Measurements from ENCODE around the gene KCNA2. TPM values are rescaled to one million over a fixed set of nuclear protein-coding genes. Genes with fewer than 3 reads are reported as not detected.
A peak's percentile ranks its signal among the peaks of the same experiment; 100 is the strongest.

Gene KCNA2
- 0.17 TPM in 1 of 2 replicates, not detected in the other for total RNA-seq (2014; rRNA removed; shearing (Covaris generic); ENCODE audit: low replicate concordance)

DNA sequence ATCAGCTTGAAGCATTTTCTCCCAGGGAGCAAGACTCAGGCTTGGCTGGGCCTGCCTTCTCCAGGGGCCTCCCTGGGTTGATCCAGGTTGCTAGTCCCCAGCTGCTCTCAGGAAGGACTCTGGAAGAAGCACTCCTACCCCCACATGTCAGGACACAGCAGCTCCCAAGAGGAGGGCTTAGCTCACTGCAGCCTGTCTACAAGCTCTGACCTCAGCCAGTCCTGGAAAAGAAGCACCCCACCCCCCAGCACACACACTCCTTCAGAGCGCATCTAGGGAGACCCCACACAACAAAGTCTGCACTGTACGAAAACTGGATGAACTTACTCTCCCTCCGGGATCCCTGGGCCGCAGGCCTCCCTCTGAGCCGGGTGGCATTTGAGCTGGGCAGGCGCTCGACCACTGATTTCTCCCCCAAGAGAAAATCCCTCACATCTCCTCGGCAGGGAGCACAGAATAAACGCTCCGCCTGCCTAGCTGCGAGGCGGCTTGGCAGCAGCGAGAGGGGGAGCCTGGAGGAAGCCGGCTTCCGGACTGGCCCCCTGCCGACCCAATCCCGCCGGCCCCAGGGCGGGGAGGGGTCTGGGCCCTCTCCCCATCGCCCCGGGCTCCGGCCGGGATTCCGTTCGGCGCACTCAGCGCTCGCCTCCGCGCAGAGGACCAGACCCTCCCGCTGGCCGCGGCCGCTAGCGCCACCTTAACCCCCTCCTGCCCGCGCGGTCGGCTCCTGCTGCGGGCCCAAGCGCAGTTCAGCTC lies at the start of gene KCNA2:
Gene KCNA2, minus strand, starts transcription at position 458 of the 756 bp plus-strand sequence. CDS start 1,576 bp downstream, outside the sequence.
- no peaks in the 10 kb centered on the region for H3K9me3 ChIP-seq
- no peaks in the 10 kb centered on the region for H3K36me3 ChIP-seq
- H3K4me3 ChIP-seq, result peak within 1 kb of the TSS; percentile 40
- peaks cover 58% of the 10 kb centered on the region for H3K27me3 ChIP-seq
- peak; percentile 46 for DNase-seq

GRCh38 chr1:110650609-110651008 lies 44.5 kb upstream of the KCNA2 start:
- H3K4me3 ChIP-seq, result no peak overlapping the region
- no peaks in the 10 kb centered on the region for H3K36me3 ChIP-seq
- H3K27me3 ChIP-seq, result peaks cover 36% of the 10 kb centered on the region
- no peak for DNase-seq
- H3K9me3 ChIP-seq, result peaks cover 4% of the 10 kb centered on the region; the same call in 1 of the 2 replicates

- Histone ChIP-seq H3K4me3 (no peak overlapping the region), H3K36me3 (no peaks in the 10 kb centered on the region), H3K9me3 (peaks cover 4% of the 10 kb centered on the region; the same call in 1 of the 2 replicates), H3K27me3 (peaks cover 20% of the 10 kb centered on the region)
- DNase-seq, result no peak
These were observed 42.3 kb upstream of the KCNA2 start for GRCh38 chr1:110648417-110648816.

DNA sequence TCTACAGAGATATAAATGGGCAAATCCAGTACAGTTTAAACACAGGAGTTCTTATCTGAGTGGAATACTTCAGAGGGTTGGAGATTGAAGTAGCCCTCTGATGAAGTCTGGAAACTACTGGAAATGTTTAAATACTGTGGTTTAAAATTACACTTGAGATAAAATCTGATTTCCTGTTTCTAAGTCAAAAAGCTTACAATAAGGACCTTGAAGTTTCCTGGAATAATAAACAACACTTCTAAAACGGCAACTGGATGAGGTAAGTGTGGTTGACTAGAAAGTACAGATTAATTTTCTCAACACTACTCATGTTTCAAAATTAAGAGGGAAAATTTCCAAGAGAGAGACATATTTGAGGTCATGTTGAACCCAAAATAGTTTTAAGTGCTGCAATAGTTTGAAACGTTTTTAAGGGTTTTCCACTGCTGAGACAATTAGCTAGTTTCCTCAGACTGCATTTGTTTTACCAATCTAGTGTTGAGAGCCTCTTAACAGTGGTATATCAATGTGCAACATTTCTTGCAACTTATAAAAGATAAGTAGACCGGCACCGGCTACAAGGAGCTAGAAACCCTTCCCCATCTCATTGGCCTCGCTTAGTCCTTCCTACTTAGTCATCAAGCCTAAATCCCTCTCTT lies 41.2 kb upstream of the KCNA2 start:
- DNase-seq, result no peak
- H3K4me3 ChIP-seq, result no peak overlapping the region
- H3K36me3 ChIP-seq, result no peaks in the 10 kb centered on the region
- peaks cover 4% of the 10 kb centered on the region; the same call in 1 of the 2 replicates for H3K9me3 ChIP-seq
- peaks cover 20% of the 10 kb centered on the region for H3K27me3 ChIP-seq

GRCh38 chr1:110645821-110646735 lies 39.9 kb upstream of the KCNA2 start:
- DNase-seq, result no peak
- Histone ChIP-seq H3K4me3 (no peak overlapping the region), H3K36me3 (no peaks in the 10 kb centered on the region), H3K9me3 (peaks cover 4% of the 10 kb centered on the region; the same call in 1 of the 2 replicates), H3K27me3 (peaks cover 20% of the 10 kb centered on the region)

GRCh38 chr1:110645211-110645610 lies 39.1 kb upstream of the KCNA2 start:
- Histone ChIP-seq H3K4me3 (no peak overlapping the region), H3K9me3 (peaks cover 4% of the 10 kb centered on the region; the same call in 1 of the 2 replicates), H3K36me3 (no peaks in the 10 kb centered on the region), H3K27me3 (peaks cover 20% of the 10 kb centered on the region)
- DNase-seq, result no peak

GRCh38 chr1:110643879-110644472 lies 37.8 kb upstream of the KCNA2 start:
- no peak overlapping the region for H3K4me3 ChIP-seq
- peaks cover 9% of the 10 kb centered on the region for H3K27me3 ChIP-seq

GRCh38 chr1:110639724-110640386 lies 33.7 kb upstream of the KCNA2 start:
- H3K27me3 ChIP-seq, result no peaks in the 10 kb centered on the region; the same call in 1 of the 2 replicates
- peak; percentile 67 for DNase-seq
- H3K9me3 ChIP-seq, result no peaks in the 10 kb centered on the region
- no peak overlapping the region for H3K4me3 ChIP-seq
- no peaks in the 10 kb centered on the region for H3K36me3 ChIP-seq

More at GRCh38 chr1:110643879-110644472, 37.8 kb upstream of the KCNA2 start:
- peaks cover 4% of the 10 kb centered on the region; the same call in 1 of the 2 replicates for H3K9me3 ChIP-seq
- no peak for DNase-seq
- H3K36me3 ChIP-seq, result no peaks in the 10 kb centered on the region

- DNase-seq, result no peak
- Histone ChIP-seq H3K4me3 (no peak overlapping the region), H3K36me3 (no peaks in the 10 kb centered on the region), H3K27me3 (no peaks in the 10 kb centered on the region; the same call in none of the 2 replicates), H3K9me3 (no peaks in the 10 kb centered on the region)
These were observed 32.4 kb upstream of the KCNA2 start for GRCh38 chr1:110638556-110638955.

GRCh38 chr1:110638058-110638457 lies 31.9 kb upstream of the KCNA2 start:
- Histone ChIP-seq H3K9me3 (no peaks in the 10 kb centered on the region), H3K4me3 (no peak overlapping the region), H3K27me3 (no peaks in the 10 kb centered on the region; the same call in 1 of the 2 replicates), H3K36me3 (no peaks in the 10 kb centered on the region)
- no peak for DNase-seq

DNA sequence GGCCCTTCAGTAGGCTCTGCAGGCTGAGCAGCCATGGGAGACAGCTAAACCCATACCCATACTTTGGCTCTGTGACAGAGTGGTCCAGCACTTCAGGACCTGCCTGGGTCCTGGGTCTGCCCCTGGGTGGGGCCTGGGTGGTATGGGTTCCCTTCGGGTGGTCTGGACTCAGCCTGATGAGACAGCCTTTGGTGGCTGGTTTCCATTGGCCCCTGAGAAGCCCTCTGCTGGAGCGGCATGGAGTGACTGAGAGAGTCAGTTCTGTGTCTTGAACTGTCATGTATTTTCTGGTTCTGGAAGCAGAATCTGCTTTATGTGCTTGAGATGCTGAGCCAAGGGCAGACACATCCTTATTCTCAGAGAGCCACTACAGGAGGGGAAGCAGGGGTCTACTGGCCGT lies 31.3 kb upstream of the KCNA2 start:
- Histone ChIP-seq H3K36me3 (no peaks in the 10 kb centered on the region), H3K9me3 (no peaks in the 10 kb centered on the region), H3K4me3 (no peak overlapping the region), H3K27me3 (no peaks in the 10 kb centered on the region; the same call in 1 of the 2 replicates)
- DNase-seq, result no peak

GRCh38 chr1:110636149-110636935 lies 30.2 kb upstream of the KCNA2 start:
- Histone ChIP-seq H3K27me3 (peaks cover 5% of the 10 kb centered on the region), H3K9me3 (no peaks in the 10 kb centered on the region), H3K4me3 (no peak overlapping the region), H3K36me3 (no peaks in the 10 kb centered on the region)
- DNase-seq, result no peak

- H3K36me3 ChIP-seq, result no peaks in the 10 kb centered on the region
- H3K27me3 ChIP-seq, result peaks cover 10% of the 10 kb centered on the region
- H3K4me3 ChIP-seq, result no peak overlapping the region
- DNase-seq, result no peak
- H3K9me3 ChIP-seq, result no peaks in the 10 kb centered on the region
These were observed 29.3 kb upstream of the KCNA2 start for GRCh38 chr1:110635434-110635833.

DNA sequence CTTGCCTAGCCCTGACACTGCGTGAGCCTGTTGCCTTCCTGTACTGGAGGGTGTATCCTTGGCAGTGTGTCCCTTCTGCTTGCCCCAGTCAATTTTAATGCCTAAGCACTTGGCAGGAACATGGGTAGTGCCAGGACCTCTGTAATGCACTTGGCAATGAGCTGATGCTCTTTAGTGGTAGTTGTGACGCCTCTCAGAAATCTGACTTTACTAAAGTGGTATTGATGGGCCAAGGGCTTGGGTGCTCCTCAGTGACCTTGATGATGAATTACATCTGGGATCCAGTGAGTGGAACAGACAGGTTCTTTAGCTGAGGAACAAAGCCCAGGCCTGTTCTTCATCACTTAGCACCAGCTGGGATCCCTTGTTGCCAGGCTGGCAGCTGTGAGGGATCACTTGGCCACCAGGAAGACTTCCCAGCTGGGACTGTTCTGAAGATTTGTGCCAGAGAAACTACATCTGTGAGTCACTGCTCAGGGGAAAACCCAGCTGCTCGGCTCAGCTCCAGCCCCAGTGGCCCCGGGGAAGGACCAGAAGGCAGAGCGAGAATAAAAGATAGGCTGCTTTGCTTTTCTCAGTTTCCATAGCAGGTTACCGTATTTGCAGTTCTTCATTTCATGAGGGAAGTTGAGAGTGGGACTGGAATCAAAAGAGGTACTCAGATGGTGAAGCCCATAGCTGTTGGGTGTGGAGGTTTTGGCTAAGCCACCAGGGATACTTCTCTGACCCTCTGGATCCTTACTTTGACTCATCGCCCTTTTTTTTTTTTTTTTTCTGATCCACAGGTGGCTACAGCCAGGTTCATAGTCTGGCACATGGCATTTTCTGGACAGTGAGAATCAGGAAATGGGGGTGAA lies 28.5 kb upstream of the KCNA2 start:
- H3K9me3 ChIP-seq, result no peaks in the 10 kb centered on the region
- DNase-seq, result peak; percentile 88
- H3K27me3 ChIP-seq, result peaks cover 11% of the 10 kb centered on the region
- H3K4me3 ChIP-seq, result no peak overlapping the region
- no peaks in the 10 kb centered on the region for H3K36me3 ChIP-seq

All from MG63 (cell line).